LoVo (cell line): ENCODE results near the gene NDUFS2.
A peak's percentile ranks its signal among the peaks of the same experiment; 100 is the strongest.

ENCODE experiments used
- DNase-seq: peaks from one replicate; pipeline ENCODE4 v3.0.0-alpha.2; 2016; ENCODE audit warnings: low spot score

The NDUFS2 gene

GRCh38 chr1:161172776-161173376 lies 29.3 kb upstream of the NDUFS2 start:
- no peak for DNase-seq

DNA sequence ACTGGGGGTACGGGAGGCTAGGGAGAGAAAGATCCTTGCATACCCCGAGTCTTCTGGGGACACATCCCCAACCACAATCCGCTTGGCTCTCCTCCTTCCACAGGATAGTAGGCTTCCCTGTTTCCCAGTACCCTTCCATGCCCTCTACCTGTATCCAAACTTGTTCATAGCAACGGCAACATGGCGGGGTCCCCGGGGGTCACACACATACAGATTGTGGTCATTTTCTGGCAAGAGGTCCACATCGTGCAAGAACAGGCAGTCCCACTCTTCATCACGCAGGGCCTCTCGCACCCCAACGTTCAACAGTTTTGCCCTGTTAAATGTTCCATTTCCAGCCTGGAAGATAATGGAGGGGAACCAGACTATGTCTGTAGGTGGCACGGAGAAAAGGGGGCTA lies 28.5 kb upstream of the NDUFS2 start:
- DNase-seq: no peak

DNA sequence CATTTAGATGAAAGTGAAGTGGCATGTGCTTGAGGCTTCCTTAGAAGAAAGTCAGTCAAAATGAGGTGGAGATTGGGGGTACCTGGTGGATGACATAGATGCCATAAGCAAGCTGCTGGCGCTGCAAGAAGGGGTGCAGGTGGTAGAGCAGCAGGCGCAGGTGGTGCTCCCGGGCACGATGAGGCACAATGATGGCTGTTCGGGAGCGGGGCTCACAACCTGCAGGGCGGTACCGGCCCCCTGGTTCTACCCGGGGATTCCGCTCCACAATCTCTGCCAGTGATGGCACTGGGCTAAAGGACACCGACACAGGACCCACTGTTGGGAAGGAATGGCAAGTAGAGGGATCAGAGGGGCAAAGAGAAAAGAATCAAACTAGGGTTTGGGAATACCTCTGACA lies 27.3 kb upstream of the NDUFS2 start:
- no peak for DNase-seq

GRCh38 chr1:161175771-161176453 lies 26.3 kb upstream of the NDUFS2 start:
- no peak for DNase-seq

GRCh38 chr1:161176468-161177111 lies 25.6 kb upstream of the NDUFS2 start:
- DNase-seq: no peak

GRCh38 chr1:161177112-161177935 lies 24.8 kb upstream of the NDUFS2 start, which contains the start of gene B4GALT3:
TSS of gene B4GALT3 (minus strand) at chr1:161177507. CDS start at chr1:161176060, 1,447 bp downstream.
- peak; percentile 81 for DNase-seq

DNA sequence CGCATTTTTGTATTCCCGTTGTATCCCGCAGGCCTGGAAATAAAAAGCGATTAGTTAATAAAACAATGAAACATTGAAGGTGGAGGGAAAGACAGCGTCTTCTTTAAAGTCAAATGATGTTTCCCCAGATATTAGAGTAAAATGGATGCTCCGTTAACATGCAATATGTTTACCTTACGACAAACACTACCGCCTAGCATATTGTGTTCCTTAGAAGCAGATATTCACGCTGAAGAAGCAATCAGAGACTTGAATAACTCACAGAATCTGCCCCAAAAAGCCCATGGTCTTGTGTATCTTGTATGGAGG lies 24.3 kb upstream of the NDUFS2 start:
- no peak for DNase-seq

- no peak for DNase-seq
Observed at GRCh38 chr1:161179698-161180097, 22.5 kb upstream of the NDUFS2 start.

GRCh38 chr1:161180639-161181038 lies 21.5 kb upstream of the NDUFS2 start:
- no peak for DNase-seq

- no peak for DNase-seq
Observed at GRCh38 chr1:161182214-161182613, 20.0 kb upstream of the NDUFS2 start.

DNA sequence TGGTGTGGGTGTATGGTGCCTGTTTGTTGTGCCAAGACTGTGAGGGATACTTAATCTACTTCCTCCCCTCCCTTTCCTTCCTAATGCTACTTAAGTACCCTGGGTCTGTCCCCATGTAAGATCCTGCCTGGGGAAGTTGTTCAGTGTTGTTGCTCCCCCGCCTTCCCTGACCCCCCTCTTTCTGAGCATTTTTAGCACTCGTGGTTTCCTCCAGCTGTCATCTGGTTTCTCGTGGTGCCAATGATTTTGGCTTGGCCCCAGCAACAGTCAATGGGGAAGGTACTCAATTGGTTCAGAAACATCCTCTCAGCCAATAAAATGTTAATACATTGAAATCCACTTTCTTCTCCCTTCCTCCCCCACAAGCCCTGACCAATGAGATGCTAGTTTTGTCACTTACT lies 16.9 kb upstream of the NDUFS2 start:
- DNase-seq: no peak

GRCh38 chr1:161185732-161186311 lies 16.3 kb upstream of the NDUFS2 start:
- DNase-seq: no peak

- no peak for DNase-seq
Observed at GRCh38 chr1:161187311-161187710, 14.9 kb upstream of the NDUFS2 start.

DNA sequence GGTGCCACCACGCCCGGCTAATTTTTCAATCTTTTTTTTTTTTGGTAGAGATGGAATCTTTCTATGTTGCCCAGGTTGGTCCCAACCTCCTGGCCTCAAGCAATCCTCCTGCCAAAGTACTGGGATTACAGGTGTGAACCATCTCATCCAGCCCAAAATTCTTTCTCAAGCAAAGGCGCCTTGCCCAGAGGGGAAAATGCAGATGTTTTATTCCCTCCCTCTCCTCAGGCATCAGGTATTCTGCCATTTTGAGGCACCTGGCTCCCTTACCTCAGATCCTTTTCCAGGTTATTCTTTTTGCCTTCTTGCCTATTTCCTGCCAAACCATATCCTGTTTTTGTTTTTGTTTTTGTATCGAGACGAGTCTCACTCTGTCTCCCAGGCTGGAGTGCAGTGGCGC lies 13.8 kb upstream of the NDUFS2 start:
- DNase-seq: no peak

DNA sequence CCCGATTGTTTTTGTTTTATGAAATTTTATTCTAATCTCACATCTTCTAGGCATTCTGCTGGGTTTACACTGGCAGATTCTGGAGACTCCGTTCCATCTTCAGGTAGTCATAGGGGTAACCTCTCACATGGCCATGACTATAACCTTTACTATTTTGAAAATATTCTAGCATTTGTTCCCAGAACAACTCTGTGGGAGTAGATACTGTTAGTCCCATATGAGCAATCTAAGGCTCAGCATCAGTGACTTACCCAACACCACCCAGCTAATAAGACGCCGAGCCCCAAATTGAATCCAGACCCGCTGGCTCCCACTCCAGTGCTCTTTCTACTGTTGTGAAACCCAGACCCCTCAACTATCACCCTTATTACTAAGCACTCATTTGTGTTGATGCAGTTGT lies 13.1 kb upstream of the NDUFS2 start:
- DNase-seq: no peak

DNA sequence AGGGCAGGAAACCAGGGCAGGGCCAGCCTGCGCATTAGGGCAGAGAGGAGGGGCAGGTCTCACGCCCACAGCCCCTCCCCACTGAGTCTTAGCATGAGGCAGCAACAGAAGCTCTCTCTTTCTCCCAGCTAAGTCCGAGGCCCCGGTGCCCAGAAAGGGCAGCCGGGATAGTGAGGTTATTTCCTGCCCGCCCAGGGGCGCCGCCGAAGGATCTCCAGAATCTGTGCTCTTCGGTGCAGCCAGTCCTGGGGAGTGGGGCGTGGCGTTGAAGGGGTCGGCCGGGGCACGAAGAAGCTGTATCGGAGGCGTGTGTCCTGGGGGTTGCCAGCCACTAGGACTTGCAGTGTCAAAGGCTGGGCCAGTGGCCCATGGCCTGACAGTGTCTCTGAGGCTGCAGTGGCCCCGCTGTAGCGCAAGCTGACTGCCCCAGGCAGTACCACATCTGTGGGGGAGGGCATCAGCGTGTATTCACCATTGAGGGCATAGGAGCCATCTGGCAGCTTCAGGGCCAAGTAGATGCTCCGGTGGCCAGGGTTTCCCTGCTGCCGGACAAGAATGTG lies 11.1 kb upstream of the NDUFS2 start:
- no peak for DNase-seq

DNA sequence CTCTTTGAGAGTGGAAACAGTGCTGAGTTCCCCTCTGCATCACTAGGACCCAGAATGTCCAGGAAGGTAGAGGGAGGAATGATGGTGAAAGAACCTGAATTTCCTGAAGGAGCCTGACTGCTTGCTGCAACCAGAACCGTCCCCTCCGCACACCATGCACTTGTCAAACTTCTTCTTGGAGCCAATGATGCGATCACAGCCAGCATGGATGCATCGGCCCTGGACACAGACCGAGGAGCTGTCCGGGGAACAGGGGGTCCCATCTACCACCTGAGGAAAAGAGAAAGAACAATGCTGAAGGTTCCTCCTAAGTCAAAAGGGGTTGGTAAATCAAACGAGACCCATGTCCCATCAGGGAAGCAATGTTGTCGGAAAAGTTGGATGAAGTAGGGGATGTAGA lies 10.2 kb upstream of the NDUFS2 start:
- no peak for DNase-seq

DNA sequence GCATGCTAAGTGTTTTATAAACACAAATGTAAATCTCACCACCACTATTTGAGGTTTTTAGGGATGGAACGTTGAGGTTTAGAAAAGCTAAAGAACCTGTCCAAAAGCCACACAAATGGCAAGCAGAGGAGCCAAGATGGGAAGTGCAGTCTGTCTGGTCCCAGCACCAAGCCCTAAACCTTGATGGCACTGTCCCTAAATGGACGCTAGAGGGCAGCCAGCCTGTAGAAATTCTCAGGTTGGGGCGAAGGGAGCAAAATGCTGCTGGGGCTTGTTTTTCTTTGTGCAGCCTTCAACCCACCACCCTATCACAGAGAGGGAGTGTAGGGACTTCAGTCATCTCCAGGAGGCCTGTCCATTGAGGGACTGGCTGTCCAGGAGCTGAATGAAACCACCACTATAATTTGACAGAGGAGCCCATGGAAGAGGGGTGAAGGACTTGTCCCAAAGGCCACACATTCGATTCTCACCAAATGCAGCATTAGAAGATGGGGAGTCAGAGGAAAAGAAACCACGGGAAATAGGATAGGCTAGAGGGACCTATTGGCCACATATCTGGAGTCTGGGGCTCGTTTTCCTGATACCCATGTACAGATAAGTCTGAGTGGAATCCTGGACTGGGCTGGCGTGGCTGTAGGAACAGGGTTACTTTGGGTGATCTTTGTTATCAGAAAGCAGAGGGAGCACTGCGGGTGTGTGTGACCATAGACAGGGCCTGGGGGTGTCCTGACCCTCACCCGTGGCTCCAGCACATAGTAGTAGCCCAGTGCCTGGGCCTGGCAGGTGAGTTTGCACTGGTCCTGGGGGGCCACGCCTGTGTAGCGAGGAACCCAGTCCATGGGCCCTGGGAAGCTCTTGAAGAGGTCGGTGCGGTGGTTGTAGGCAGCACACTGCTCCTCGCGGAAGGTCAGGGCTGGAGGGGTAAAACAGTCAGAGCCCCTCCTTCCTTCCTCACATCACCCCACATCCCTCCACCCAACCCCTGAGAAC lies 9.4 kb upstream of the NDUFS2 start:
- peak; percentile 70 for DNase-seq

- no peak for DNase-seq
Observed at GRCh38 chr1:161193561-161194235, 8.5 kb upstream of the NDUFS2 start.

GRCh38 chr1:161195171-161195570 lies 7.0 kb upstream of the NDUFS2 start:
- no peak for DNase-seq
